ENCODE data around the gene SMIM12.

Gene SMIM12

GRCh38 chr1:34879230-34879629 is 19.7 kb upstream of the SMIM12 start:
- no peak for TF ChIP-seq CTCF (IDR thresholded peaks at IDR 0.05; ENCODE audit: extremely low read depth, insufficient read depth, missing control alignments)
- DNase-seq (ENCODE audit: low spot score), result no peak
- in situ Hi-C loops (cut with MboI; ENCODE audit: low pct_unique_long_range_greater_than_20kb, low sequenced_read_pairs, unreplicated experiment), result no loop called here

GRCh38 chr1:34876406-34876805 is 16.9 kb upstream of the SMIM12 start:
- in situ Hi-C loops (cut with MboI; ENCODE audit: low pct_unique_long_range_greater_than_20kb, low sequenced_read_pairs, unreplicated experiment), result no loop called here
- DNase-seq (ENCODE audit: low spot score), result no peak
- TF ChIP-seq CTCF (IDR thresholded peaks at IDR 0.05; ENCODE audit: extremely low read depth, insufficient read depth, missing control alignments), result no peak

GRCh38 chr1:34874296-34874952 is 14.9 kb upstream of the SMIM12 start:
- in situ Hi-C loops (cut with MboI; ENCODE audit: low pct_unique_long_range_greater_than_20kb, low sequenced_read_pairs, unreplicated experiment), result no loop called here
- TF ChIP-seq CTCF (IDR thresholded peaks at IDR 0.05; ENCODE audit: extremely low read depth, insufficient read depth, missing control alignments), result no peak
- no peak for DNase-seq (ENCODE audit: low spot score)

GRCh38 chr1:34872133-34872503 is 12.6 kb upstream of the SMIM12 start:
- no peak for TF ChIP-seq CTCF (IDR thresholded peaks at IDR 0.05; ENCODE audit: extremely low read depth, insufficient read depth, missing control alignments)
- in situ Hi-C loops (cut with MboI; ENCODE audit: low pct_unique_long_range_greater_than_20kb, low sequenced_read_pairs, unreplicated experiment), result no loop called here
- DNase-seq (ENCODE audit: low spot score), result no peak

- TF ChIP-seq CTCF (IDR thresholded peaks at IDR 0.05; ENCODE audit: extremely low read depth, insufficient read depth, missing control alignments), result no peak
- in situ Hi-C loops (cut with MboI; ENCODE audit: low pct_unique_long_range_greater_than_20kb, low sequenced_read_pairs, unreplicated experiment), result no loop called here
- no peak for DNase-seq (ENCODE audit: low spot score)
Measured at GRCh38 chr1:34871443-34872132, 12.0 kb upstream of the SMIM12 start.

- no peak for DNase-seq (ENCODE audit: low spot score)
- TF ChIP-seq CTCF (IDR thresholded peaks at IDR 0.05; ENCODE audit: extremely low read depth, insufficient read depth, missing control alignments), result no peak
- in situ Hi-C loops (cut with MboI; ENCODE audit: low pct_unique_long_range_greater_than_20kb, low sequenced_read_pairs, unreplicated experiment), result no loop called here
Measured at GRCh38 chr1:34870395-34870794, 10.8 kb upstream of the SMIM12 start.
